Adrenal gland (tissue), 12 donors: ENCODE results near the gene FAM131A. TPM values are rescaled to one million over a fixed set of nuclear protein-coding genes. Genes with fewer than 3 reads are reported as not detected.
A peak's percentile ranks its signal among the peaks of the same experiment; 100 is the strongest.

Experiments used
- DNase-seq, 7 donors: peaks; one replicate each; pipeline ENCODE4 v3.0.0-alpha.2; 2019 to 2020
- H3K27ac ChIP-seq, 5 donors: fragments of 200-600 bp; sonication (generic) in 4 of 5; 1 replicate in 3 of 5; 2 replicates in 2 of 5; pipeline versions ENCODE4 v1.5.1 to v1.8.0; 2016 to 2020; ENCODE audit warnings: mild to moderate bottlenecking in 1 of 5
- H3K27me3 ChIP-seq: fragments of 200-600 bp; 2 replicates; pipeline ENCODE4 v1.8.0; 2021
- H3K36me3 ChIP-seq, 2 donors: fragments of 200-600 bp; replicated peaks in 1 of 2; 1 replicate in 1 of 2; 2 replicates in 1 of 2; pipeline versions ENCODE4 v1.5.1 to v1.8.0; 2018 to 2022
- H3K4me1 ChIP-seq, 2 donors: fragments of 200-600 bp; replicated peaks in 1 of 2; 1 replicate in 1 of 2; 2 replicates in 1 of 2; pipeline versions ENCODE4 v1.5.1 to v1.8.0; 2018 to 2021
- H3K4me3 ChIP-seq, 4 donors: fragments of 200-600 bp; sonication (generic) in 3 of 4; one replicate each; pipeline ENCODE4 v1.5.1; 2016 to 2018
- H3K9me3 ChIP-seq, 3 donors: fragments of 200-600 bp; sonication (generic) in 1 of 3; replicated peaks in 1 of 3; 1 replicate in 2 of 3; 2 replicates in 1 of 3; pipeline versions ENCODE4 v1.5.1 to v1.8.0; 2016 to 2021
- CTCF ChIP-seq, 6 experiments: fragments of 450-650 bp in 4 of 6; fragments of 200-600 bp in 2 of 6; sonication (generic) in 1 of 6; IDR thresholded peaks; 1 replicate in 5 of 6; 2 replicates in 1 of 6; pipeline versions ENCODE4 v1.5.1 to v1.8.0; 2016 to 2021; ENCODE audit warnings: antibody characterized with exemption in 6 of 6, mild to moderate bottlenecking in 2 of 6, moderate library complexity in 1 of 6
- POLR2A ChIP-seq, 2 donors: fragments of 450-650 bp; IDR thresholded peaks; one replicate each; pipeline ENCODE4 v1.6.1; 2017; ENCODE audit warnings: antibody characterized with exemption in 2 of 2, mild to moderate bottlenecking in 2 of 2, moderate library complexity in 1 of 2
- WGBS, 4 donors: extraction: QIAGEN DNeasy Blood & Tissue Kit in 2 of 4; methylation state at CpG; one replicate each; pipeline versions ENCODE4 v1.1.5 to v1.1.7; 2013 to 2017; 5-methylcytosine and 5-hydroxymethylcytosine counted together
- intact Hi-C, 2 donors: fragments of 100-400 bp; cut with DNase I; formaldehyde crosslinking; loops; one replicate each; pipeline versions ENCODE4 v1.14.1 to v1.15.0; 2022 to 2023
- polyA plus RNA-seq, 3 donors: library from polyadenylated mRNA; stranded (reverse); fragments of 200-250 nt in 2 of 3; fragments of 350-450 nt in 1 of 3; fragmentation: Illumina TruSeq in 1 of 3; extraction: RNeasy Lipid Tissue Mini Kit (QIAGEN cat#74804) in 1 of 3; gene quantifications; one replicate each; pipeline ENCODE4 v1.2.3, GENCODE V29; 2013 to 2014
- total RNA-seq, 9 donors: library from RNA; depleted of rRNA in 4 of 9; stranded (reverse); fragments of >200 nt in 4 of 9; fragments of 120-200 nt in 1 of 9; fragmentation: NEBNext Ultra II Directional in 1 of 9; extraction: Animal tissue kit (Norgen Biotek cat#: 25700) in 1 of 9; gene quantifications; one replicate each; pipeline versions ENCODE4 v1.1.0 to v1.2.4, GENCODE V29; 2013 to 2023
- donor health status: healthy with polysubstance abuse.
- donor health status: Bipolar disorder and iron deficiency.
- donor health status: DM: yes; HTN: yes; CAD: no.
- donor health status: DM: no; HTN: no; CAD: no.
- donor health status: DM: no; HTN: no; CAD: no.
- donor health status: DM: yes; HTN: yes; CAD: no.

The FAM131A gene
- total and polyA plus RNA-seq, 12 donors: 13.3 to 43.0 (median 33.7) TPM

- TF ChIP-seq POLR2A (IDR thresholded peaks at IDR 0.05) (peak in 1 of 2 donors; percentile 64), CTCF (IDR thresholded peaks at IDR 0.05) (peak; percentile 36 to 75 (median 70))
- Histone ChIP-seq H3K27ac (peak overlapping the region in 4 of 5 donors; percentile 6 to 84 (median 59)), H3K27me3 (no peaks in the 10 kb centered on the region), H3K4me3 (no peak overlapping the region), H3K36me3 (peaks cover 0 to 36% of the 10 kb centered on the region in 2 donors), H3K9me3 (no peaks in the 10 kb centered on the region), H3K4me1 (peaks cover 6 to 15% of the 10 kb centered on the region in 2 donors)
- DNase-seq: peak; percentile 82 to 96 (median 94)
- 21 to 37% (median 32%) methylated on average over 13 to 14 of the region's 14 CpGs for WGBS, 4 donors
- intact Hi-C loops: no loop called here
These were observed 8.1 kb downstream of the FAM131A start for GRCh38 chr3:184345317-184346144.

- H3K4me1 ChIP-seq: peaks cover 6 to 26% of the 10 kb centered on the region in 2 donors
- H3K36me3 ChIP-seq: peaks cover 0 to 32% of the 10 kb centered on the region in 2 donors
- DNase-seq: peak in 1 of 7 donors; percentile 33
- no peak overlapping the region for H3K4me3 ChIP-seq
- peak overlapping the region in 3 of 5 donors; percentile 22 to 84 (median 45) for H3K27ac ChIP-seq
- no peaks in the 10 kb centered on the region for H3K27me3 ChIP-seq
- 85 to 91% (median 90%) methylated on average over 9 to 20 of the region's 20 CpGs for WGBS, 4 donors
- H3K9me3 ChIP-seq: no peaks in the 10 kb centered on the region
- TF ChIP-seq CTCF (IDR thresholded peaks at IDR 0.05): no peak
- TF ChIP-seq POLR2A (IDR thresholded peaks at IDR 0.05): no peak
- intact Hi-C loops: no loop called here
These were observed 9.2 kb downstream of the FAM131A start for GRCh38 chr3:184346480-184347190.

- peak overlapping the region in 2 of 5 donors; percentile 30 to 84 for H3K27ac ChIP-seq
- peaks cover 6 to 31% of the 10 kb centered on the region in 2 donors for H3K4me1 ChIP-seq
- WGBS, 4 donors: 73 to 80% (median 76%) methylated on average over 12 of the region's 12 CpGs
- no peaks in the 10 kb centered on the region for H3K27me3 ChIP-seq
- no peaks in the 10 kb centered on the region for H3K9me3 ChIP-seq
- H3K36me3 ChIP-seq: peaks cover 0 to 23% of the 10 kb centered on the region in 2 donors
- intact Hi-C loops: no loop called here
- H3K4me3 ChIP-seq: no peak overlapping the region
- no peak for DNase-seq
- TF ChIP-seq POLR2A (IDR thresholded peaks at IDR 0.05) (no peak), CTCF (IDR thresholded peaks at IDR 0.05) (no peak)
These were observed 10.1 kb downstream of the FAM131A start for GRCh38 chr3:184347321-184348056.

GRCh38 chr3:184348057-184348382 lies 10.6 kb downstream of the FAM131A start:
- WGBS, 4 donors: 79 to 94% (median 90%) methylated on average over 3 to 4 of the region's 4 CpGs
- no peak for DNase-seq
- no peak overlapping the region for H3K4me3 ChIP-seq
- H3K36me3 ChIP-seq: peaks cover 0 to 18% of the 10 kb centered on the region in 2 donors
- H3K9me3 ChIP-seq: no peaks in the 10 kb centered on the region
- no peaks in the 10 kb centered on the region for H3K27me3 ChIP-seq
- intact Hi-C loops: no loop called here
- H3K4me1 ChIP-seq: peaks cover 6 to 31% of the 10 kb centered on the region in 2 donors
- TF ChIP-seq CTCF (IDR thresholded peaks at IDR 0.05): no peak
- no peak for TF ChIP-seq POLR2A (IDR thresholded peaks at IDR 0.05)
- no peak overlapping the region for H3K27ac ChIP-seq
